Prostate gland (tissue), 2 donors: ENCODE data around the gene HPN.

ENCODE experiments used
- POLR2A ChIP-seq: fragments of 450-650 bp; IDR thresholded peaks from one replicate; pipeline ENCODE4 v1.6.1; 2016; ENCODE audit warnings: antibody characterized with exemption, mild to moderate bottlenecking
- POLR2AphosphoS5 ChIP-seq: sonication (generic); formaldehyde crosslinking; IDR thresholded peaks from one replicate; pipeline ENCODE4 v1.6.1; 2017; ENCODE audit warnings: antibody characterized with exemption
- TF ChIP-seq, protein P1 (sequence below), 4 experiments: fragments of 200-600 bp in 2 of 4; fragments of 450-650 bp in 2 of 4; sonication (generic) in 2 of 4; IDR thresholded peaks; 1 replicate in 3 of 4; 2 replicates in 1 of 4; pipeline ENCODE4 v1.5.1; 2016 to 2019; ENCODE audit warnings: antibody characterized with exemption in 4 of 4, mild to moderate bottlenecking in 2 of 4, moderate library complexity in 2 of 4

DNA sequence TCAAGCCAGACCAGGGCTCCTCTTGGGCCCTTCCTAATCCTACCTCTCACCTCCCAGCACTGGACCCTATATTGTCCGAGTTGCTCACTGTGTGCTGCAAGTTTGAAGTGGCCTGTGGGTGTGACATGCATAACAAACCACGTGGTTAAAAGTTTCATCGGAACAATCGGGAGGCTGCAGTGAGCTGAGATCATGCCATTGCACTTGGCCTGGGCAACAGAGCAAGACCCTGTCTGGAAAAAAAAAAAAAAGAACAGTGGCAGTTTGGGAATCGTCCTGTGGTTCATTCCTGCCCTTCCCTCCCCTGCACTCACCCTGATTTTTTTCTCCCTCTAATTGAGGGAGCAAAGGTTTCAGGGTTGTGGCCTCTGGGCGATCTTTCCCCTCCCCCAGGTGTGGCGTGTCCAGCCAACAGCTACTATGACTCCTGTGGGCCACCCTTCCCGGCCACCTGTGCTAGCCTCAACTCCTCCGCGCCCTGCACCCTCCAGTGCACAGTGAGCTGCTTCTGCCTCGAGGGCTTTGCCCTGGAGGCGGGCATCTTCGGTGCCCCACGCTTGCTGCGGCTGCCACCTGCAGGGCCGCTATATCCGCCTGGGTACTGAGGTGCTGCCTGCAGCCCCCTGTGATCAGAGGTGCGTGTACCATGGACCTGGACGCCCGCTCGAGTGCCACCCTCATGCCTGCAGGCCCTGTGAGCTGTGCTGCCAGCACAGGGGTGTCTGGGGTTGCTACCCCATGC is 57.8 kb downstream of the HPN start:
- TF ChIP-seq POLR2A: no peak
- TF ChIP-seq, protein P1, sequence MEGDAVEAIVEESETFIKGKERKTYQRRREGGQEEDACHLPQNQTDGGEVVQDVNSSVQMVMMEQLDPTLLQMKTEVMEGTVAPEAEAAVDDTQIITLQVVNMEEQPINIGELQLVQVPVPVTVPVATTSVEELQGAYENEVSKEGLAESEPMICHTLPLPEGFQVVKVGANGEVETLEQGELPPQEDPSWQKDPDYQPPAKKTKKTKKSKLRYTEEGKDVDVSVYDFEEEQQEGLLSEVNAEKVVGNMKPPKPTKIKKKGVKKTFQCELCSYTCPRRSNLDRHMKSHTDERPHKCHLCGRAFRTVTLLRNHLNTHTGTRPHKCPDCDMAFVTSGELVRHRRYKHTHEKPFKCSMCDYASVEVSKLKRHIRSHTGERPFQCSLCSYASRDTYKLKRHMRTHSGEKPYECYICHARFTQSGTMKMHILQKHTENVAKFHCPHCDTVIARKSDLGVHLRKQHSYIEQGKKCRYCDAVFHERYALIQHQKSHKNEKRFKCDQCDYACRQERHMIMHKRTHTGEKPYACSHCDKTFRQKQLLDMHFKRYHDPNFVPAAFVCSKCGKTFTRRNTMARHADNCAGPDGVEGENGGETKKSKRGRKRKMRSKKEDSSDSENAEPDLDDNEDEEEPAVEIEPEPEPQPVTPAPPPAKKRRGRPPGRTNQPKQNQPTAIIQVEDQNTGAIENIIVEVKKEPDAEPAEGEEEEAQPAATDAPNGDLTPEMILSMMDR (IDR thresholded peaks at IDR 0.05): no peak
- TF ChIP-seq POLR2AphosphoS5: no peak
